Lung (tissue), 12 donors: ENCODE measurements around the gene ZNF830. TPM values are rescaled to one million over a fixed set of nuclear protein-coding genes. Genes with fewer than 3 reads are reported as not detected.
"Not testable (repeated sequence)": the region's sequence is repeated elsewhere in the genome, so short reads cannot be mapped to it uniquely, and the experiment has no call there.

Source experiments
- ATAC-seq: fragments of 200-7000 bp; cut with Tn5 transposase; one replicate; pipeline ENCODE4 v1.9.1; 2020; ENCODE audit warnings: moderate number of reproducible peaks; ENCODE audit not compliant: insufficient read depth, low FRiP score
- DNase-seq, 3 donors: peaks; one replicate each; pipeline ENCODE4 v3.0.0-alpha.2; 2013 to 2017
- H3K27ac ChIP-seq, 2 donors: one replicate each; pipeline ENCODE4 v1.5.1; 2013; ENCODE audit warnings: mild to moderate bottlenecking in 2 of 2, moderate library complexity in 2 of 2, control low read depth in 1 of 2, inconsistent platforms in 1 of 2, low read depth in 1 of 2, low read length in 1 of 2
- H3K27me3 ChIP-seq, 3 donors: one replicate each; pipeline ENCODE4 v1.5.1; 2013; ENCODE audit warnings: low read length in 2 of 3; ENCODE audit not compliant: control insufficient read depth in 3 of 3, insufficient read depth in 3 of 3
- H3K36me3 ChIP-seq, 4 donors: one replicate each; pipeline ENCODE4 v1.5.1; 2013; ENCODE audit warnings: low read length in 4 of 4, mild to moderate bottlenecking in 1 of 4, moderate library complexity in 1 of 4; ENCODE audit not compliant: control insufficient read depth in 4 of 4, insufficient read depth in 4 of 4
- H3K4me1 ChIP-seq, 5 donors: one replicate each; pipeline ENCODE4 v1.5.1; 2013; ENCODE audit warnings: low read length in 5 of 5, mild to moderate bottlenecking in 2 of 5, moderate library complexity in 1 of 5; ENCODE audit not compliant: control insufficient read depth in 5 of 5, insufficient read depth in 5 of 5
- H3K4me3 ChIP-seq: one replicate; pipeline ENCODE4 v1.5.1; 2013; ENCODE audit warnings: mild to moderate bottlenecking, control low read depth, moderate library complexity
- H3K9ac ChIP-seq, 2 donors: one replicate each; pipeline ENCODE4 v1.5.1; 2013; ENCODE audit warnings: low read length in 2 of 2, control low read depth in 1 of 2; ENCODE audit not compliant: insufficient read depth in 1 of 2
- H3K9me3 ChIP-seq, 4 donors: one replicate each; pipeline ENCODE4 v1.5.1; 2013; ENCODE audit warnings: low read length in 3 of 4, mild to moderate bottlenecking in 1 of 4, moderate library complexity in 1 of 4; ENCODE audit not compliant: control insufficient read depth in 4 of 4, insufficient read depth in 3 of 4
- WGBS, 2 donors: extraction: QIAGEN DNeasy Blood & Tissue Kit; methylation state at CpG; one replicate each; pipeline ENCODE4 v1.1.7; 2013; 5-methylcytosine and 5-hydroxymethylcytosine counted together
- polyA plus RNA-seq, 2 donors: library from polyadenylated mRNA; stranded (reverse); fragments of 200-250 nt; gene quantifications; one replicate each; pipeline ENCODE4 v1.2.1, GENCODE V29; 2013
- total RNA-seq, 2 donors: library from RNA; depleted of rRNA in 1 of 2; stranded (reverse); fragments of >200 nt in 1 of 2; gene quantifications; one replicate each; pipeline ENCODE4 v1.2.1, GENCODE V29; 2014 to 2021
- TF ChIP-seq, protein P1 (sequence below): IDR thresholded peaks from 2 replicates; pipeline ENCODE4 v1.5.1; 2012; ENCODE audit warnings: mild to moderate bottlenecking; ENCODE audit errors: control extremely low read depth, extremely low read depth
- donor health status: control.
- donor health status: control.
- donor health status: Bipolar disorder and iron deficiency.
- donor health status: healthy.
- donor health status: DM: yes; HTN: yes; CAD: no.

The ZNF830 gene
- total and polyA plus RNA-seq, 4 donors: 7.8 to 13.2 (median 11.8) TPM

DNA sequence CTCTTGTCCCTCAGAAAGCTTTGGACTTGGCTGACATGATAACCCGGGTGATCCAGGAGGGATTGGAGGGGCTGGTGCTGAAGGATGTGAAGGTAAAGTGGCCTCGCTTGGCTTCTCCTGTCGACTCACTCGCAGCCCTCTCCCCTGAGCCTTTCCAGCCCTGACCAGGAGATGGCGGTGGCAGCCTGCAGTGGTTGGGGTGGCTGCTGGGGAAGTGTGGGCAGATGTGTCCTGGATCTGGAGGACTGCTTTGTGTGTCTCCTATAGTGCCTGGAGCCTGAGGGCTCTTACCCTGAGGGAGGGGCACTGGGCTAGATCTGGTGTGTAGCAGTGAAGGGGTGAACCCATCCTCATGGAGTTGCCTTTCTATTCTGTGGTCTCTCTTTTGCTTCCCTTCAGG is 36.9 kb downstream of the ZNF830 start:
- Histone ChIP-seq H3K9me3 (no peaks in the 10 kb centered on the region), H3K9ac (peak overlapping the region in 1 of 2 donors; percentile 15), H3K4me1 (peaks cover 0 to 19% (median 15%) of the 10 kb centered on the region in 5 donors), H3K4me3 (no peak overlapping the region), H3K27ac (no peak overlapping the region), H3K36me3 (peaks cover 11 to 64% (median 42%) of the 10 kb centered on the region in 4 donors), H3K27me3 (no peaks in the 10 kb centered on the region)
- DNase-seq (peak; percentile 29 to 59 (median 39)), ATAC-seq (peak; percentile 83)
- 35 to 56% methylated on average over 5 of the region's 5 CpGs for WGBS, 2 donors
- TF ChIP-seq, protein P1, sequence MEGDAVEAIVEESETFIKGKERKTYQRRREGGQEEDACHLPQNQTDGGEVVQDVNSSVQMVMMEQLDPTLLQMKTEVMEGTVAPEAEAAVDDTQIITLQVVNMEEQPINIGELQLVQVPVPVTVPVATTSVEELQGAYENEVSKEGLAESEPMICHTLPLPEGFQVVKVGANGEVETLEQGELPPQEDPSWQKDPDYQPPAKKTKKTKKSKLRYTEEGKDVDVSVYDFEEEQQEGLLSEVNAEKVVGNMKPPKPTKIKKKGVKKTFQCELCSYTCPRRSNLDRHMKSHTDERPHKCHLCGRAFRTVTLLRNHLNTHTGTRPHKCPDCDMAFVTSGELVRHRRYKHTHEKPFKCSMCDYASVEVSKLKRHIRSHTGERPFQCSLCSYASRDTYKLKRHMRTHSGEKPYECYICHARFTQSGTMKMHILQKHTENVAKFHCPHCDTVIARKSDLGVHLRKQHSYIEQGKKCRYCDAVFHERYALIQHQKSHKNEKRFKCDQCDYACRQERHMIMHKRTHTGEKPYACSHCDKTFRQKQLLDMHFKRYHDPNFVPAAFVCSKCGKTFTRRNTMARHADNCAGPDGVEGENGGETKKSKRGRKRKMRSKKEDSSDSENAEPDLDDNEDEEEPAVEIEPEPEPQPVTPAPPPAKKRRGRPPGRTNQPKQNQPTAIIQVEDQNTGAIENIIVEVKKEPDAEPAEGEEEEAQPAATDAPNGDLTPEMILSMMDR: peak; percentile 60

DNA sequence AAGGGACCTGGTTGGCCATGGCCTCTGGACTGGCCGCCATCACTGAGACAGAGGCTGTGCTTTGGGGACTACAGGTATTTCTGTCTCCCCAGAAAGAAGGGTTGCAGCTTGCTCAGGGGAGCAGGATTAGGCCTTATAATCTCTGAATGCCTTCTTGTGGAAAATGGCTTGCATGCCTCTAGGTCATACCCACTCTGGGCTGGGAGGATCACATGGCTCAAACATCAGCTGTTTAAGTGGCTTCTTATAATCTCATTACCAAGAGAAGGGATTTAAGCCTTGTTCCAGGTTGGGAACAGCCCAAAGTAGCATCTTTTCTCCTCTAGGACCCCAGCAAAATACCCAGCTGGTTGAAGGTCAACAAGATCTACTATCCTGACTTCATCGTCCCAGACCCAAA is 38.1 kb downstream of the ZNF830 start:
- no peaks in the 10 kb centered on the region for H3K27me3 ChIP-seq
- 97 to 98% methylated on average over 2 of the region's 2 CpGs for WGBS, 2 donors
- TF ChIP-seq, protein P1: no peak
- ATAC-seq (no peak), DNase-seq (no peak)
- H3K4me3 ChIP-seq: no peak overlapping the region
- peaks cover 5 to 54% (median 42%) of the 10 kb centered on the region in 4 donors for H3K36me3 ChIP-seq
- peaks cover 0 to 19% (median 15%) of the 10 kb centered on the region in 5 donors for H3K4me1 ChIP-seq
- H3K9me3 ChIP-seq: no peaks in the 10 kb centered on the region
- H3K9ac ChIP-seq: no peak overlapping the region
- H3K27ac ChIP-seq: no peak overlapping the region

DNA sequence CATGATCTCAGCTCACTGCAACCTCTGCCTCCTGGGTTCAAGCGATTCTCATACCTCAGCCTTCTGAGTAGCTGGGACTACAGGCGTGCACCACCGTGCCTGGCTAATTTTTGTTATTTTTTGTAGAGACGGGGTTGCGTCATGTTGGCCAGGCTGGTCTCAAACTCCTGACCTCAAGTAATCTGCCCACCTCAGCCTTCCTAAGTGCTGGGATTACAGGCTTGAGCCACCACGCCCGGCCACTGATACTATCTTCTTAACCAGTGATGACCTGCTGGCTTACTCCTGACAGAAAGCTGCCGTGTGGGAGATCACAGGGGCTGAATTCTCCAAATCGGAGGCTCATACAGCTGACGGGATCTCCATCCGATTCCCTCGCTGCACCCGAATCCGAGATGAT is 39.6 kb downstream of the ZNF830 start:
- not testable (repeated sequence) for H3K4me3 ChIP-seq, H3K9ac ChIP-seq, H3K9me3 ChIP-seq, DNase-seq, H3K27me3 ChIP-seq, ATAC-seq, H3K27ac ChIP-seq
- Histone ChIP-seq H3K36me3 (peaks cover 0 to 40% (median 36%) of the 10 kb centered on the region in 4 donors), H3K4me1 (peaks cover 0 to 19% (median 15%) of the 10 kb centered on the region in 5 donors)
- WGBS, 2 donors: 94 to 97% methylated on average over 14 of the region's 14 CpGs

DNA sequence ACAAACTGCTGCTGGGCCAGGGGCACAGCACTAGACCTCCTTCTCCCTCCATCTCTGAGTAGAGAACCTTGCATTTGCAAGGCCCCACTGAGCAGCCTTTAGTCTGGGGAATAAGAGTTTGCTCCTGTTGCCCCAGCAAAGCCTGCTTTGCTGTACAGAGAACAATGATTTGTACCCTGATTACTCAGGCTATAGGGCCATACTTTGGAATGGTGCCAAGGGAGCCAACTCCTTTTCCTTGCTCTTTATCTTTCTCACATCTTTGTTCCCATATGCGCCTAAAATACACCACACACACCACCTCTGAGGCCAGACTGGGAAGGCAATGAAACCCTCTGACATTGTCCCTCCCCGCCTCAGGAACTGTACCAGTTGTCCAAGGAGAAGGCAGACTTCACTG is 40.2 kb downstream of the ZNF830 start:
- Histone ChIP-seq H3K36me3 (peaks cover 0 to 40% (median 34%) of the 10 kb centered on the region in 4 donors), H3K9me3 (no peaks in the 10 kb centered on the region), H3K4me3 (no peak overlapping the region), H3K27ac (no peak overlapping the region), H3K9ac (no peak overlapping the region), H3K27me3 (no peaks in the 10 kb centered on the region), H3K4me1 (peaks cover 0 to 19% (median 14%) of the 10 kb centered on the region in 5 donors)
- DNase-seq (no peak), ATAC-seq (no peak)
- TF ChIP-seq, protein P1: no peak
- WGBS, 2 donors: 87 to 88% methylated on average over 2 of the region's 2 CpGs
